ENCODE measurements around the gene VTCN1. TPM values are rescaled to one million over a fixed set of nuclear protein-coding genes. Genes with fewer than 3 reads are reported as not detected.
"Not testable (repeated sequence)": the region's sequence is repeated elsewhere in the genome, so short reads cannot be mapped to it uniquely, and the experiment has no call there.

The VTCN1 gene
- total RNA-seq, 1 experiment from 2014 or later, result not detected

DNA sequence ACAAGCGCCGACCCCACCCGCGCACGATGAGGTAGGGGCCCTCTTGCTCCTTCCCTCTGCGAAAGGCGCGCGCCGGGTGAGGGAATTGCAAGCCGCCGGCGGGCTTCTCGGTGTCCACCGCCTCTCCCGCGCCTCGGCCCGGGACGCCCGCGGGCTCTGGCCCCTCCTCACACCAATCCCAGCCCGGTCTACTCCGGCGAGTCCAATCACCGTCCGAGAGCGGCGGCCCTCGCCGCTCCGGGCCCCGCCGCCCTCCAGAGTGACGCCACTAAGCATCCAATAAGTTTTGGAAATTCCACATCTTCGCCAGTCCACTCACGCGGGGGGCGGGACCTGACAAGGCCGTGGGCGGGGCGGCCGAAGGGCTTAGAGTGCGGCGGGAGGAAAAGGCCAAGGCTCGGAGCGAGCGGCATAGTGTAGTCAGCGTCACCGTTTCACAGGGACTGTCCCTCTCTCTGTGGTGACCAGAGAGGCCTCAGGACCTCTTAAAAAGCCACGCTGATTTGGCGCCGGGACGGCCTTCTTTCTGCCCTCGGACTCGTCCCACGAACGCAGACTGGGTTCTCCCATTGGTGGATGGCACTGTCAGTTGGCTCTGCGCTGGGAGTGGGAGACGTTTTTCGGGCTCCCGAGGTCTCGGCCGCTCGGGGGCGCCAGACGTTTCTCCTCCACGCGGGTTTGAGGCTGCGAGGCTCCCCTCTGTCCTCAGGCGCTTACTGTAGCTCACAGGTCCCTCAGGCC is 89.0 kb downstream of the VTCN1 start, which contains the start of gene TRIM45 (continued):
- TF ChIP-seq, protein P1, sequence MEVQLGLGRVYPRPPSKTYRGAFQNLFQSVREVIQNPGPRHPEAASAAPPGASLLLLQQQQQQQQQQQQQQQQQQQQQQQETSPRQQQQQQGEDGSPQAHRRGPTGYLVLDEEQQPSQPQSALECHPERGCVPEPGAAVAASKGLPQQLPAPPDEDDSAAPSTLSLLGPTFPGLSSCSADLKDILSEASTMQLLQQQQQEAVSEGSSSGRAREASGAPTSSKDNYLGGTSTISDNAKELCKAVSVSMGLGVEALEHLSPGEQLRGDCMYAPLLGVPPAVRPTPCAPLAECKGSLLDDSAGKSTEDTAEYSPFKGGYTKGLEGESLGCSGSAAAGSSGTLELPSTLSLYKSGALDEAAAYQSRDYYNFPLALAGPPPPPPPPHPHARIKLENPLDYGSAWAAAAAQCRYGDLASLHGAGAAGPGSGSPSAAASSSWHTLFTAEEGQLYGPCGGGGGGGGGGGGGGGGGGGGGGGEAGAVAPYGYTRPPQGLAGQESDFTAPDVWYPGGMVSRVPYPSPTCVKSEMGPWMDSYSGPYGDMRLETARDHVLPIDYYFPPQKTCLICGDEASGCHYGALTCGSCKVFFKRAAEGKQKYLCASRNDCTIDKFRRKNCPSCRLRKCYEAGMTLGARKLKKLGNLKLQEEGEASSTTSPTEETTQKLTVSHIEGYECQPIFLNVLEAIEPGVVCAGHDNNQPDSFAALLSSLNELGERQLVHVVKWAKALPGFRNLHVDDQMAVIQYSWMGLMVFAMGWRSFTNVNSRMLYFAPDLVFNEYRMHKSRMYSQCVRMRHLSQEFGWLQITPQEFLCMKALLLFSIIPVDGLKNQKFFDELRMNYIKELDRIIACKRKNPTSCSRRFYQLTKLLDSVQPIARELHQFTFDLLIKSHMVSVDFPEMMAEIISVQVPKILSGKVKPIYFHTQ (CRISPR knock-in tag; IDR thresholded peaks at IDR 0.05), result no peak
- TF ChIP-seq TEAD1 (CRISPR knock-in tag; IDR thresholded peaks at IDR 0.05) (peak; percentile 63), NR1H2 (CRISPR knock-in tag; IDR thresholded peaks at IDR 0.05) (no peak), OVOL2 (CRISPR knock-in tag; IDR thresholded peaks at IDR 0.05; ENCODE audit: borderline replicate concordance) (no peak), CBFB (CRISPR knock-in tag; IDR thresholded peaks at IDR 0.05; ENCODE audit: low read depth) (no peak), JUN (CRISPR knock-in tag; IDR thresholded peaks at IDR 0.05) (no peak), ZNF138 (CRISPR knock-in tag; conservative IDR thresholded peaks at IDR 0.05) (no peak)
- TF ChIP-seq, protein P2, sequence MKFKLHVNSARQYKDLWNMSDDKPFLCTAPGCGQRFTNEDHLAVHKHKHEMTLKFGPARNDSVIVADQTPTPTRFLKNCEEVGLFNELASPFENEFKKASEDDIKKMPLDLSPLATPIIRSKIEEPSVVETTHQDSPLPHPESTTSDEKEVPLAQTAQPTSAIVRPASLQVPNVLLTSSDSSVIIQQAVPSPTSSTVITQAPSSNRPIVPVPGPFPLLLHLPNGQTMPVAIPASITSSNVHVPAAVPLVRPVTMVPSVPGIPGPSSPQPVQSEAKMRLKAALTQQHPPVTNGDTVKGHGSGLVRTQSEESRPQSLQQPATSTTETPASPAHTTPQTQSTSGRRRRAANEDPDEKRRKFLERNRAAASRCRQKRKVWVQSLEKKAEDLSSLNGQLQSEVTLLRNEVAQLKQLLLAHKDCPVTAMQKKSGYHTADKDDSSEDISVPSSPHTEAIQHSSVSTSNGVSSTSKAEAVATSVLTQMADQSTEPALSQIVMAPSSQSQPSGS (CRISPR knock-in tag; IDR thresholded peaks at IDR 0.05; ENCODE audit: borderline replicate concordance, low read depth), result no peak
- TF ChIP-seq, protein P3, sequence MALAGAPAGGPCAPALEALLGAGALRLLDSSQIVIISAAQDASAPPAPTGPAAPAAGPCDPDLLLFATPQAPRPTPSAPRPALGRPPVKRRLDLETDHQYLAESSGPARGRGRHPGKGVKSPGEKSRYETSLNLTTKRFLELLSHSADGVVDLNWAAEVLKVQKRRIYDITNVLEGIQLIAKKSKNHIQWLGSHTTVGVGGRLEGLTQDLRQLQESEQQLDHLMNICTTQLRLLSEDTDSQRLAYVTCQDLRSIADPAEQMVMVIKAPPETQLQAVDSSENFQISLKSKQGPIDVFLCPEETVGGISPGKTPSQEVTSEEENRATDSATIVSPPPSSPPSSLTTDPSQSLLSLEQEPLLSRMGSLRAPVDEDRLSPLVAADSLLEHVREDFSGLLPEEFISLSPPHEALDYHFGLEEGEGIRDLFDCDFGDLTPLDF (CRISPR knock-in tag; IDR thresholded peaks at IDR 0.05), result no peak
- TF ChIP-seq, protein P4, sequence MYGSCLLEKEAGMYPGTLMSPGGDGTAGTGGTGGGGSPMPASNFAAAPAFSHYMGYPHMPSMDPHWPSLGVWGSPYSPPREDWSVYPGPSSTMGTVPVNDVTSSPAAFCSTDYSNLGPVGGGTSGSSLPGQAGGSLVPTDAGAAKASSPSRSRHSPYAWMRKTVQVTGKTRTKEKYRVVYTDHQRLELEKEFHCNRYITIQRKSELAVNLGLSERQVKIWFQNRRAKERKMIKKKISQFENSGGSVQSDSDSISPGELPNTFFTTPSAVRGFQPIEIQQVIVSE (CRISPR knock-in tag; IDR thresholded peaks at IDR 0.05; ENCODE audit: borderline replicate concordance), result no peak

DNA sequence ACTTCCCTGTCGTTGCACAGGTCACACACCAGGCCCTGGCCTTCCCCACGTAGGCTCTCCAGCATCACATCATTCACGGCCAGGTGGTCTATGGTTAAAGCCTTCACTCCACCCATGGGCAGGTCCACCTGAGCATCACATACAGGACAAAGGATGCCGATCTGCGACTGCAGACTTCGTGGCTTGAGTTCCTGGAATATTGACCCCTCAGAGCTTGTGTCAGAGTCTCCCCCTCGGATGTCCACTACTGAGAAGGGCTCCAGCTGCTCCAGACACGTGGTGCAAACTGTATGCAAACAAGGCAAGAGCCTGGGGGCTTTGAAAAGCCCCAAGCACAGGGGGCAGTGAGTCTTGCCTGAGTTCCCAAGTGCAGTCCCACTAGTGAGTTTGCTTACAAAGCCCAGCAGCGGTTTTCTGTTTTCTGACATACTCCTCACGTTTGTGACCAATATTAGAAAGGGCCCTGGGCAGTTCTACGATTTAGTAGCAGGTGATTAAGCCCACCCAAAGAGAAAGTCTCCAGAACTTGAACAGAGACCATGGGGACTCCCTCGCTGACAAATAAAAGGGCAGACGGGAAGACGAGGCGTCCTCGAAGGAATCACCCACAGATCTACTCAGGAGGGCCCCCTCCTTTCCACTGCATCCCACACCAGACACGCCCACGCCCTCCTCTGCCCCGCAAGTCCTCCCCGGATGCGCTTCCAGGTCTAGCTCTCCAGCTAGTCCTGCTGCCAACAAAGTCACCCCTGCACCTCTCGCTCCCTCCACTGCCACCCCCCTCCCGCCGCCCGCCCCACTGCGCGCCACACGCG is 89.7 kb downstream of the VTCN1 start:
- Mint-ChIP-seq H3K36me3 (peaks cover 19% of the 10 kb centered on the region), H3K27ac (peak overlapping the region; percentile 31; the same call in 1 of the 2 replicates), H3K4me1 (peaks cover 13% of the 10 kb centered on the region), H3K4me3 (peak overlapping the region; percentile 80), H3K9me3 (no peaks in the 10 kb centered on the region), H3K27me3 (ENCODE audit: low read depth) (no peaks in the 10 kb centered on the region)
- ChIA-PET CTCF (interaction anchor here (0.6 to 5.3 kb wide), 5 partner anchors 8 to 165 kb away, joined by 3 to 63 read pairs (median 11); partner anchors contain the start of gene TTF2), POLR2A (interaction anchor here (1.4 kb wide), 1 partner anchor 61 kb away, joined by 4 read pairs; the partner anchor contains the start of gene TTF2)
- ATAC-seq (peak; percentile 21), DNase-seq (ENCODE audit: low spot score) (no peak)
- TF ChIP-seq, protein P5, sequence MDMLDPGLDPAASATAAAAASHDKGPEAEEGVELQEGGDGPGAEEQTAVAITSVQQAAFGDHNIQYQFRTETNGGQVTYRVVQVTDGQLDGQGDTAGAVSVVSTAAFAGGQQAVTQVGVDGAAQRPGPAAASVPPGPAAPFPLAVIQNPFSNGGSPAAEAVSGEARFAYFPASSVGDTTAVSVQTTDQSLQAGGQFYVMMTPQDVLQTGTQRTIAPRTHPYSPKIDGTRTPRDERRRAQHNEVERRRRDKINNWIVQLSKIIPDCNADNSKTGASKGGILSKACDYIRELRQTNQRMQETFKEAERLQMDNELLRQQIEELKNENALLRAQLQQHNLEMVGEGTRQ (CRISPR knock-in tag; IDR thresholded peaks at IDR 0.05), result peak; percentile 46; the same call in 1 of the 2 replicates
- TF ChIP-seq, protein P6, sequence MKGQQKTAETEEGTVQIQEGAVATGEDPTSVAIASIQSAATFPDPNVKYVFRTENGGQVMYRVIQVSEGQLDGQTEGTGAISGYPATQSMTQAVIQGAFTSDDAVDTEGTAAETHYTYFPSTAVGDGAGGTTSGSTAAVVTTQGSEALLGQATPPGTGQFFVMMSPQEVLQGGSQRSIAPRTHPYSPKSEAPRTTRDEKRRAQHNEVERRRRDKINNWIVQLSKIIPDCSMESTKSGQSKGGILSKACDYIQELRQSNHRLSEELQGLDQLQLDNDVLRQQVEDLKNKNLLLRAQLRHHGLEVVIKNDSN (CRISPR knock-in tag; IDR thresholded peaks at IDR 0.05), result no peak

DNA sequence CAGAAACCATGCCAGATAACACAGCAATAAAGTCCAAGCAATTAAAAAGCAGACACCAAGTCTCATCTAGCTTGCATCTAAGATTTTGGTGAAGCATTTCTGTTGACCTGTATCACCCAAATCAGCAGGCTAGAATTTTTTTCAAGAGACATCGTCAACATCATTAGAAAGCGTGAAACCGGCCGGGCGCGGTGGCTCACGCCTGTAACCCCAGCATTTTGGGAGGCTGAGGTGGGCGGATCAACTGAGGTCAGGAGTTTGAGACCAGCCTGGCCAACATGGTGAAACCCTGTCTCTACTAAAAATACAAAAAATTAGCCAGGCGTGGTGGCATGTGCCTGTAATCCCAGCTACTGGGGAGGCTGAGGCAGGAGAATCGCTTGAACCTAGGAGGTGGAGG is 91.6 kb downstream of the VTCN1 start:
- not testable (repeated sequence) for H3K4me3 Mint-ChIP-seq; H3K9me3 Mint-ChIP-seq; H3K27ac Mint-ChIP-seq; H3K27me3 Mint-ChIP-seq (ENCODE audit: low read depth); DNase-seq (ENCODE audit: low spot score); ATAC-seq
- H3K36me3 Mint-ChIP-seq, result peaks cover 35% of the 10 kb centered on the region
- CTCF ChIA-PET, result interaction anchor here (3.0 kb wide), 1 partner anchor 9 kb away, joined by 16 read pairs; no protein-coding TSS in a partner anchor
- H3K4me1 Mint-ChIP-seq, result peaks cover 13% of the 10 kb centered on the region
- POLR2A ChIA-PET, result interaction anchor here (0.9 kb wide), 1 partner anchor 165 kb away, joined by 3 read pairs; no protein-coding TSS in a partner anchor

Data from WTC11 (cell line).